SK-N-MC (cell line): ENCODE measurements around the gene RAD21L1.
A peak's percentile ranks its signal among the peaks of the same experiment; 100 is the strongest.

Source experiments
- EZH2 ChIP-seq: fragments of 200-600 bp; sonication (generic); IDR thresholded peaks from one replicate; pipeline ENCODE4 v1.6.1; 2017; ENCODE audit warnings: antibody characterized with exemption
- FOXP2 ChIP-seq: optimal IDR thresholded peaks from 2 replicates; pipeline ENCODE3; 2011; ENCODE audit warnings: mild to moderate bottlenecking, moderate library complexity; ENCODE audit not compliant: insufficient read depth; ENCODE audit errors: extremely low read length, control extremely low read depth
- POLR2AphosphoS5 ChIP-seq: IDR thresholded peaks from 2 replicates; pipeline ENCODE4 v1.6.1; 2012; ENCODE audit warnings: mild to moderate bottlenecking, low read depth, low read length, borderline replicate concordance

GRCh38 chr20:1225783-1226654, at the start of gene RAD21L1:
- TF ChIP-seq EZH2 (no peak), POLR2AphosphoS5 (peak; percentile 89), FOXP2 (no peak)
